NOMO-1 treated with DMSO at 0.1 percent for 48 hours (cell line): ENCODE measurements around the gene KISS1R.

ENCODE experiments used
- DNase-seq: peaks from one replicate; lab custom pipeline; 2025; ENCODE audit not compliant: unreplicated experiment; lab: John Stamatoyannopoulos, UW

The KISS1R gene

DNA sequence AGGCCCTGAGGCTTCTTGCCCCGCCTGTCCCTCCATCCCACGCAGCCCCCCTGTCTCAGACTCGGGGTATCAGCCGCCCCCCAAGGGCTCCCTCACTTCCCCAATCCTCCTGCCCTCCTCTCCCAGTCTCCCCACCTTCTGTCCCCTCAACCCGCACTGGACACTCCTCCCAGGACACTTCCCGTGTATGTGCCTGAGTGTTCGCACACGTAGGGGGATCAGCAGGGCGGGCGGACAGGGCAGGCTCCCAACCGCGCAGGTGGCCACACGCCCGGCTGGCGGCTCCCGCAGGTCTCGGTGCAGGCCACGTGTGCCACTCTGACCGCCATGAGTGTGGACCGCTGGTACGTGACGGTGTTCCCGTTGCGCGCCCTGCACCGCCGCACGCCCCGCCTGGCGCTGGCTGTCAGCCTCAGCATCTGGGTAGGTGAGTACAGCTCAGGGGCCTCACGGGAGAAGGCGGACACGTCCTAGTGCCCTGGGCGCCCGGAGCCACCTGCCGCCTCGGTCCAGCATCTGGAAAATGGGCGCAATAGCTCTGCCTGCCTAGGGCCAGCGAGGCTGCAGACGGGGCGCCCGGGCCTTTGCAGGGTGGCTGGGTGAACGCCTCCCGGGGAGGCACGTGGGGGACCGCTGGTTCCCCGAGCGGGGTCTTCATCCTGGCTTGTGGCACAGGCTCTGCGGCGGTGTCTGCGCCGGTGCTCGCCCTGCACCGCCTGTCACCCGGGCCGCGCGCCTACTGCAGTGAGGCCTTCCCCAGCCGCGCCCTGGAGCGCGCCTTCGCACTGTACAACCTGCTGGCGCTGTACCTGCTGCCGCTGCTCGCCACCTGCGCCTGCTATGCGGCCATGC lies 2.3 kb downstream of the KISS1R start:
- DNase-seq, result no peak

- peak; percentile 26 for DNase-seq
These were observed 3.1 kb downstream of the KISS1R start for GRCh38 chr19:920051-920864.

DNA sequence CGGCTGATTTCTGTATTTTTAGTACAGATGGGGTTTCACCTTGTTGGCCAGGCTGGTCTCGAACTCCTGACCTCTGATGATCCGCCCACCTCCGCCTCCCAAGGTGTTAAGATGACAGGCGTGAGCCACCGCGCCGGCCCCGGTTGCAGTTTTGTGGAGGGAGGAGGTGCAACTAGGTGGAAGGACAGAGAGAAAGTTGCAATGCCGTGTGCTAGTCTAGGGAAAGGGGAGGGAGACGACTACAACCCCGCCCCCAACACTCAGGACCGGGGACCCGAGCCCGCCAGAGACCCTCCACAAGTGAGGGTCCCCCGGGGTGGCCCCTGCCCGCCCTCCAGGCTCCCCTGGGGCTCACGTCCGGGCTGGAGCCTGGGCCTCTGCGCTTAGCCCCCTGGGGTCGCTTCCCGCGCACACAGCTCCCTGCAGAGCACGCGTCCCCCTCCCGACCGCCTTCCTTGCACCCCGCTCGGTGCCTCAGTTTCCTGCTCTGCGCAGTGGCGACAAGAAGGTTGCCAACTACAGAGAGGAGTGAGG lies 7.5 kb downstream of the KISS1R start:
- peak; percentile 17 for DNase-seq

DNA sequence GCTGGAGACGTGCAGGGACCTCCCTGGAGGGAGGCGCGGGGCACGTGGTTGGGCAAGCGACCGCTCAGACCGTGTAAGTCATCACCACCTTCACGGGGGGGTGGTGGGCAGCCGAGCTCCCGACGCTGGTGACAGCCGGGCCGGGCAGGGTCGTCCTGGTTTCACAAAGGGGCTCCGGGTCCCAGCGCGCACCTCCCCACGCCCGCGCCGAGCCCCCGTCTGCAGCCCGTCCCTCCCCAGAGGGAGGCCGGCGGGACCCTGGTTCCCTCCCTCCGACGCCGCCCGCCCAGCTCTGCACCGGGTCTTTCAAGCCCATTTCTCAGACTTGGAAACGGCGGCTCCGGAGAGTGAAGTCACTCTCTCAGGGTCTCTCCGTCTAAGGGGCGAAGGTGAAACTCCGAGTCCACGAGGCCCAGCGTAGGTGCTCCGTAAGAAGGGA lies 8.0 kb downstream of the KISS1R start:
- DNase-seq, result peak; percentile 93

GRCh38 chr19:925526-926322 lies 8.6 kb downstream of the KISS1R start, which contains the start of gene ARID3A:
Gene ARID3A, plus strand, starts transcription at chr19:926035. Its CDS starts 3,494 bp downstream, at chr19:929529.
- DNase-seq, result peak; percentile 93

DNA sequence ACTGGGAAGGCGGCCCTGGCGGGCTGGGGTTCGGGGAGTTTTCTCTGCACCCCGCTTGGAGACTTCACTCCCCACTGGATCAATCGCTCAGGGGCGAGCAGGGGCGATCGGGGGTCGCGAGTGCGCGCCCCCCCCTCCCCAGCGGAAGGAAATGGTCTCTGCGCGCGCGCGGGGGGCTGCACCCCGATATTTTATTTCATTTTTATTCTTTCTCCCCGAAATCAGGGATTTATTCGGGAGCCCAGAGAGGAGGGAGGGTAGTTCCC lies 9.1 kb downstream of the KISS1R start:
- DNase-seq, result no peak

DNA sequence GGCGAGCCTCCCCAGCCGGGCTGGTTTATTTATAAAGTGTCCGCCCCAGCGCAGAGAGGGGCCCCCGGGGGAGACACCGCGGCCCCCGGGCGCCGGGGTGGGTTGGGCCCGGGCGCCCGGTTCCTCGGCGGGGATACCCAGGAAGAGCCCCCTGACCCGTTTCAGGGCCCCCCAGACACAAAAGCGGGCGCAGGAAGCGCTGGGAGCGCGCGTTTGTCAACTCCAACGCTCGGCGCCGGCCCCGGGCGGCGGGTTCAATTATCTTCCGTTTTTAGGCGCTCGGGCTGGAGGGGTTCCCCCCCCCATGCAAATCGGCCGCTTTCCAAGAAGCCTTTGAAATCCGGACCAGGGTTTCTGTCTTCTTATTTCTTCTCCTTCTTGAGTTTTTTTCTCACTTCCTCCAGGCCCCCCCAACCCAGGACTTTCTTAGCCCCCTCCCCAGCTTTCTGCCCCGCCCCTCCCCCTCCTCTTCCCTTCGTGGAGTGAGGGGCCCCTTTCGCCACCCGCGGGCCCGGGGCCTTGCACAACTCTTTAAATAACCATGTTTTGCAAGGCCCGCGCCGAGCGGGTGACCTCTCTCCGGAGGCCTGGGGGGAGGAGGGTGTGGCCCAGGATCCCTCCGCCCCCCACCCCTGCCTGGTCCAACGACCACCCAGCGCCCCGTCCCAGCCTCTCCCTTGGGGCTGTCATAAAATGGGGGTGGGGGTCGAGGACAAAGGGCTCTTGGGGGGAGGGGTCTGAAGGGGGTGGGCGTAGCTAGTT lies 9.6 kb downstream of the KISS1R start:
- DNase-seq, result peak; percentile 83

- no peak for DNase-seq
These were observed 10.2 kb downstream of the KISS1R start for GRCh38 chr19:927351-927779.

DNA sequence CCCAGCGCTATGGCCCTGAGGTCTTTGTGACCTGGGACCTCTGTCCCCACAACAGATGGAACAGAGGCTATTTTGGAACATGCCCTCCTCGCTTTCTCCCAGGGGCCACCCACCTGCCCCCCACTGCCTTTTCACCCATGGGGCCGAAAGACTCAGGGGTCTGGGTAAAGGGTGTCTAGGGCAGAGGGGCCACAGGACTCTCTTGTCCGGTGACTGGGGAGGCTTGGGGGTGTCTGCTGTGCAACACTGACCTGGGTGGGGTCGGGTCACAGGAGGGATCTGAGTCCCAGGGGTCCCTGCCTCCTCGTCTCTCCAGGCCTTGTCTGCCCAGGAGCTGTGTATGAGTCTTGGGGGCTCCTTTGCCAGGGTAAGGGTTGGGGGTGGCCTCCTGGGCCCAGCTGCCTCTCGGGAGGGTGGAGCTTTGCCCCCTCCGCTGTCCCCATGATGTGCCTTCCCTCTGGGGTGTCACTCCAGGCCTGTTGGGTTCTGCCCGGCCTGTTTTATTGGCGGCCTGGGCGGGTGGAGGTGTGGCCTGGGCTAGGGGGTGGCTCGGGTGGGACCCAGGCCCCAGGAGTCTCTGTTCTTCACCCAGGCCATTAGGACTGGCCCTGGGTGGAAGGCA lies 10.8 kb downstream of the KISS1R start:
- DNase-seq, result peak; percentile 38

DNA sequence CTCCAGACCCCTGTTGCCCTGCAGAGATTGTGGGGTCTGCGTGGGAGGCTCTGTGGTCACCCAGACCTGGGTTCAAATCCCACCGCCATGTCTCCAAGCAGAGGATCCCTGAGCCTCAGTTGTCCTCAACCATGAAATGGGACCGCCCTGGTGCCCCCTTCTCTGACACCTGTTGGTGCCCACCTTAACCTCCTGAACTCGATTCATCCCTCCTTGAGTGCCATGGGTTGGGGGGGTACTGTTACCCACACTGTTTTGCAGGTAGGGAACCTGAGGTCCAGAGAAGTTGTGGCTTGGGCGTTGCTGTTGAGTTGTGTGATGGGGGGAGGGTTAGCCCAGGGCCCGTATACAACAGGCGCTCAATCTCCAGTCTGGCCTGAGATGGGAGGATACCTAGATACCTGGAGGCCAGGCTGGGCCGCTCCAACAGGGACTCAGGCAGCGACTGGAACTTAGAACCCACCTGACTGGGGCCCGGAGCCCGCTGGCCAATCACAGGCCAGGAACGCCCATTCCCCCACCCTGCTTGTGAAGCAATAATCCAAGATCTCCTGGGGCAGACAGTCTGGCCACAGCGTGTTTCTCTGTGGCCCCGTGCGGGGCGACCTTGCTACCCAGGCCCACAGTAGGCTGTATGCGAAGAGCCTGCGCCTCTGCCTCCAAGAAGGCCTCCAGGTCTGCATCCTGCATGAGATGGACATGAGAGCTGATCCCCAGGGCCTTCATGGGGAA lies 11.5 kb downstream of the KISS1R start:
- peak; percentile 32 for DNase-seq

DNA sequence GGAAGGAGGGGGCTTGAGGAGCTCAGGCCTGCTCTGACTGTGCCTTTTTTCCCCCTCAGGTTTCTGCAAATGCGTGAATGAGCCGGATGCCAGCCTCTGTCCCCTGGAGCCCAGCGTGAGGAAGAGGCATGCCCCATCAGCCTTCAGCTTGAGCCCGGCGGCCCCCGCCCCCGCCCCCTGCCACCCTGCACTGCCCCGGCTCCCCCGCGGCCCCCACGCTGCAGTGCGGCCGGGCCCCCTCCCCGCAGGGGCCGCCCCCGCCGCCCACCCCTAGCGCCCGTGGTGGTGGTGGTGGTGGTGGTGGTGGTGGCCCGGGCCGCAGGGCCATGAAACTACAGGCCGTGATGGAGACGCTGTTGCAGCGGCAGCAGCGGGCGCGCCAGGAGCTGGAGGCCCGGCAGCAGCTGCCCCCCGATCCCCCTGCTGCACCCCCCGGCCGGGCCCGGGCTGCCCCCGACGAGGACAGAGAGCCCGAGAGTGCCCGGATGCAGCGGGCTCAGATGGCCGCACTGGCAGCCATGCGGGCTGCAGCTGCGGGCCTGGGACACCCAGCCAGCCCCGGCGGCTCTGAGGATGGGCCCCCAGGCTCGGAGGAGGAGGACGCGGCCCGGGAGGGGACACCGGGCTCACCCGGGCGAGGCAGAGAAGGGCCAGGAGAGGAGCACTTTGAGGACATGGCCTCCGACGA lies 12.2 kb downstream of the KISS1R start:
- DNase-seq, result no peak

DNA sequence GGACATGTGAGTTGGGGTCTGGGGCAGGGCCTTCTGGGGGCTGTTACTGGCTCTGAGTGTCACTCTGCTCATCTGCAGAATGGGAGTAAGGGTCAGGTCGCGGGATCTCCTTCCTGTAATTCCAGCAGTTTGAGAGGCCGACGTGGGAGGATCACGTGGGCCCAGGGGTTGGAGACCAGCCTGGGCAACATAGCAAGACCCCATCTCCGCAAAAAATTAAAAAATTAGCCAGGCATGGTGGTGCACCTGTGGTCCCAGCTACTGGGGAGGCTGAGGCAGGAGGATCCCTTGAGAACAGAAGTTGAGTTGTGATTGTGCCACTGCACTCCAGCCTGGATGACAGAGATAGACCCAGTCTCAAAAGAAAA lies 12.7 kb downstream of the KISS1R start:
- DNase-seq, result no peak

DNA sequence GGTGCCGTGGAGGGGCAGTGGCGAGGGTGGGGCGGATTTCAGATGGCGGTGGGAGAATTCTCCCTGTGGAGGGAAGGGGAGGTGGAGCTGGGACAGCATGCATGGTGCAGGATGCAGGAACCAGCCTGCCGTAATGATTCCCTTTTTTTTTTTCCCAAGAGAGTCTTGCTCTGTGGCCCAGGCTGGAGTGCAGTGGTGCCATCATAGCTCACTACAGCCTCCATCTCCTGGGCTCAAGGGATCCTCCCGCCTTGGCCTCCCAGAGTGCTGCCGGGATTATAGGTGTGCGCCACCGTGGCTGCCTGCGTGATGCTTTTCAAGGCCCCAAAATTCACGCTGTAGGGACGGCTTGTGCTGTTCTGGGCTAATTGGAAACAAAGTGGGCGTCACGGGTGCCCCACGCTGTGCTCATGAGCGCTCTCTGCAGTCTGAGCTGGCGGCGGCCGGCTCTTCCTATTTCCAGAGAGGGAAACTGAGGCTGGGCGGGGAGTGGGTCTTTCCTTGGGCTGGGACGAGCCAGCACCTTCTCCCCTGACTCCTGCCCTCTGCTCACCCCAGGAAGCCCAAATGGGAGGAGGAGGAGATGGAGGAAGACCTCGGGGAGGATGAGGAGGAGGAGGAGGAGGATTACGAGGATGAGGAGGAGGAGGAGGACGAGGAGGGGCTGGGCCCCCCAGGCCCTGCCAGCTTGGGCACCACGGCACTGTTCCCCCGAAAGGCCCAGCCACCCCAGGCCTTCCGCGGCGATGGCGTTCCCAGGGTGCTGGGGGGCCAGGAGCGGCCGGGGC lies 14.9 kb downstream of the KISS1R start:
- no peak for DNase-seq

GRCh38 chr19:932648-933552 lies 15.8 kb downstream of the KISS1R start:
- no peak for DNase-seq

DNA sequence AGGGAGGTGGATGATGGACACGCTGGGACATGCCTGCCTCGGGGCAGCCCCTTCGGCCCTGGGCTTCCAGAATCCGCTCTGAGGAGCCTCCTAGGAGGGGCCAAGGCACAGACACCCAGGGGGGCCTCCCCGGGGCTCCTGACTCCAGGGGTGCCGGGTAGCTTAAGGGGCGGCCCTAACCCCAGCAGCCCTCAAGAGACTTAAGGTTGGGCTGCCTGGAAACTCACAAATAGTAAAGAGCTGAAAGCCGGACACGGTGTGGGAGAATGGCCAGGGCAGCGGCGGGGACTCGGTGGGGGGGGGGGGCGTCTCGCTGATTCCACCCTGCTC lies 16.4 kb downstream of the KISS1R start:
- no peak for DNase-seq

GRCh38 chr19:934197-934840 lies 17.2 kb downstream of the KISS1R start:
- DNase-seq, result no peak
